Measurements from ENCODE around the gene LIPC.

The LIPC gene

DNA sequence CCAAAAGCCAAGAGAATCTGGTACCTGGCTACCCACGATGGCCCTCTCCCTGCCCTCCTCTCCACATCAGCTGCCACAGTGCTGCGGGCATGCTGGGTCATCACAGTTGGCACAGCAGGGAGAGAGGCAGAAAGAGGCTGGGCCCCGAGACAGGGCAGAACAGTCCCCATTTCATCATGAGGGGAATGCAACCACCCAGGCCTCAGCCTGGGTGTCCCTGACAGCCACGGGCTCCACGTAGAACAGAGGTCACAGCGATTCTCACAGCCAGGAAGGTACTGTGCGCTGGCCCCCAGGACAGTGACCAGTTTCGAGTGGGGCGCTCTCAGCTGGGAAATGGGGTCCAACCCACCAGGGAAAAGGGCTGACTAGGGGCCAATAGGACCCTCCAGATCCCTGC lies 6.3 kb downstream of the LIPC start:
- DNase-seq = no peak

DNA sequence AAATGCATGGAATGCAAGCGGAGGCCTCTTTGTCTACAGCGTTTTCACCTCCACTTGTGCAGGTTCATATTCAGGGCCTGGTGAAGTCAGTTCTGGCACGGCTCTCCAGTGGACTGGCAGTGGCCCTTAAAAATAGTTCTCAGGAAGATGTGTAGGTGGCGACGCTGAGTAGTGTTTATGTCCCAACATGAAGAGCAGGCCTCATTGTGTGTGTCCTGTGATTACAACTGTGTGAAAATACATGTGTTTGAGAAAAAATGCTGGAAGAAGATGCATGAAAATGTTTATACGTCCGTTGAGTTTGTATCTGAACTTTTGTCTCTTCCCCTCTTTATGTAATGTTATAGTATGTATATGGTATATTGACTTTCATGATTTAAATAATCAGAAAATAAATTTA lies 7.2 kb downstream of the LIPC start:
- DNase-seq = peak; percentile 26

DNA sequence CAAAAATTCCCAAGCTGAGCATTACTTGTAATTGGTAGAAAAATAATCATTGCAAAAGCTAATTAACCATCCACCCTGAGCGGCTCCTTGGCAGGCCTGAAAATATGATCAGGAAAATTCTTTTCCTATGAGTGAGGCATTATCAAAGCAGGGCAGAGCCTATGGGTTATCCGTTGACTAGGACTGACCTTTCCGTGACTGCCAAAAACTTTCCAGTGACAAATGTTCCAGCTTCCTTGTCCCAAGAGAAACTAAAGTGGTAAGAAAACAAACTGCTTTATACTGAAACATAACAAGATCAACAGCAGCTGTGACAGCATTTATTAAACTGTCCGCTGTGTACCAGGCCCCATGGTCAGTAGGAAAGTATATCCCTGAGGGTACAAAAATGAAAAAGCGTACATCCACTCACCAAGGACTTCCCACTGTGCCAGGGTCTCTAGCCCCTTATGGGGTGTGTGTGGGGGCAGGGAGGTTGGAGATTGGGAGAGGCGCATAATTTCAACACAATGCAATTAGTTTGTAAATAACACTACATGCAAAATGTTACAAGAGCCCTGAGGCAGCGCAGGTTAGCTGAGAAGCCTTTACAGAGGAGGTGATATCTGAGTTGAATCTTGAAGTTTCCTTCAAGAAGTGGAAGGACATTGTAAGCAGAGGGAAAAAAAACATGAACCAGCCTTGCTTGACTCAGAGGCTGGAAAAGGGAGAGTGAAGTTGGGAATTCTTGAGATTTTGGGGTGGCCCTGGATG lies 8.5 kb downstream of the LIPC start:
- DNase-seq = no peak

DNA sequence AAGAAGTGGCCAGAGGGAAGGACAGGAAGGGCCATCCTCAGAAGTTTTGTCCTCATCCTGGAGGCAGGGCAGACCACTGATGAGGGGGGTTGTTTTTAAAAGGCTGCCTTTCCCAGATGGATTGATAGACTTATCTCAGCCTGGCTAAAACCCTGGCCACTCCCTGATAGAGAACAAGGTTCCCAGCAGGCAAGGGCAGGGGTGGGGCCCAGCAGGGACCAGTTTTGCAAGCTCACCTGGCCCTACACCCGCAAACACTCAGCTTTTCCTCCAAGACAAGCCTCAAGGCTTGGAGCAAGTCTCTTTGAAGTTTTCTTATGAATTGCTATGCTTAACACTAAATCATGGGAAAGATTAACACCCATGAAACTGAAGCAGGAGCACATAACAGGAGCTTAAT lies 9.1 kb downstream of the LIPC start:
- DNase-seq = no peak

GRCh38 chr15:58441376-58442070 lies 9.7 kb downstream of the LIPC start:
- no peak for DNase-seq

GRCh38 chr15:58442122-58442521 lies 10.3 kb downstream of the LIPC start:
- no peak for DNase-seq

DNA sequence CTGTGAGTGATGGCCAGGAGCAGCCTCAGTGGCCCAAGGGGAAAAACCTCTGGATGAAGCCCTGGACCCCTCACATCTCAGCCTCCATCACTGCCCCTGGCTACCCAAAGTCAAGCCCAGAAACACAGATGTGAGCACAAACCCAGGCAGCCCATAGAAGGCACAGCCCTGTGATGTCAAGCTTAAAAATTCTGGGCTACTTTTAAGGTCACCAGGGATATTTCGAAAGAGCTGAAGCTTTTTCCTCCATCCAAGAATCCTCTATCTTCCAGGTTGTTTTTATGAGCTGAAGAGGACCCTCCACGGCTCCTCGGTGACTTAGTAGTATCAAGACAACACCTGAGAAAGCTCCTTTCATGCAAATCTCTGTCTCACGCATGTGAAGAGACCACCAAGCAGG lies 11.5 kb downstream of the LIPC start:
- no peak for DNase-seq

DNA sequence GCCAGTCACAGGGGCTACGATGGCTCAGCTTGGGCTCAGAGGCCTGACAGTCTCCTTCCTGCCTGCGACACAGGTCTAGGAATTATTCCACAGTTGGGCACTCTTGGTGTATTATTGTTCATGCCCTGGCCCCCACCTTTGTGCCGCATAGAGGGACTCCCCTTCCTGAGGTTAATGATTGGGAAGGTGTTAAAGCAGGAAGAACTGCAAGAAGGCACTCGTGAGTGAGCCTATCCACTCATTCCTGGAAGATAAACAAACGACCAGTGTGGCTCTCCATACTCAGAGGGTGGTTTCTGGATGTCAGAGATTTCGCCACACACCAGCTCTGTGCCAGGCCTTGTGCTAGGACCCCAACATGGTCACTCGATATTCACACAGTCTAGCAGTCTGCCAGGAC lies 12.3 kb downstream of the LIPC start:
- no peak for DNase-seq

DNA sequence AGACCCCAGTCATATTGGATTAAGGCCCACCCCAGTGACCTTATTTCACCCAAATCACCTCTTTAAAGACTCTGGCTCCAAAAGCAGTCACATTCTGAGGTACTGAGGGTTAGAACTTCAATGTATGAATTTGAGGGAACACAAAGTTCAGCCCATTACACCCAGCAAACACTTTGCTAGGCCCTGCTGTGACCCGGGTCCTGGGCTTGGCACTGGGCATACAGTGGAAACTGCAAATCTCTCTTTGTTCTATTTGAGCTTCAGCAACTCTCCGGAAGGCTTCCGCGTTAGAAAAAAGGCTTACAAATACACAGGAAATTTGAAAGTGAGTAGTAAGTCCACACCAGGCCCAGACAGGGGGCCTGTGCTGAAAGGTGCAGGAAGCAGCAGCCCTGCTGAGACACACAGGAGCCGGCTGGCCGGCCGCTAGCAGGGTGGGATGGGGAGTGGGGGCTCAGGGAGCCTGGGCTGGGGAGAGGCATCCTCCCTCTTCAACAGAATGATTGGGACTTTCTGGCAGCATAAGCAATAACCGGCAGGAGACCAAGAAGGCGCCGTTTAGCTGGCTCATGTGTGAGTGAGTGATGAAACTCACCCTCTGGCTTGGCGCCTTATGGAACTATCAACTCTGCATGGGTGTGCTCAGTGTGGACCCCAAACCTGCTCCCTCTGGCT lies 13.0 kb downstream of the LIPC start:
- no peak for DNase-seq

DNA sequence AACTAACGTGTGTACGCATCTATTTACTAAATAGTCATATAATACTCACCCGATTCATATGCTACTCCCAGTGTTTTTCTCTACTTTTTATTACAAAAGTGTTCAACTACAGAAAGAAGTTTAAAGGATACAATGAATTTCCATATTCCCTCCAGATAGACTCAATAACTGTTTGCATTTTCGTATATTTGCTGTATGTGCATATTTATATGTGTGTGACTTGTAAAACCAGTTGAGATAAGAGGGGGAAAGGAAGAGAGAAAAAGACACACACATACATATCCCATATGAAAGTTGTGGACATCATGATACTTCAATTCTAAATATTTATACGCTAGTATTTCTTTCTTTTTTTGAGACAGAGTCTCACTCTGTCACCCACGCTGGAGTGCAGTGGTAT lies 14.1 kb downstream of the LIPC start:
- DNase-seq = no peak

GRCh38 chr15:58446521-58446920 lies 14.7 kb downstream of the LIPC start:
- DNase-seq = no peak

DNA sequence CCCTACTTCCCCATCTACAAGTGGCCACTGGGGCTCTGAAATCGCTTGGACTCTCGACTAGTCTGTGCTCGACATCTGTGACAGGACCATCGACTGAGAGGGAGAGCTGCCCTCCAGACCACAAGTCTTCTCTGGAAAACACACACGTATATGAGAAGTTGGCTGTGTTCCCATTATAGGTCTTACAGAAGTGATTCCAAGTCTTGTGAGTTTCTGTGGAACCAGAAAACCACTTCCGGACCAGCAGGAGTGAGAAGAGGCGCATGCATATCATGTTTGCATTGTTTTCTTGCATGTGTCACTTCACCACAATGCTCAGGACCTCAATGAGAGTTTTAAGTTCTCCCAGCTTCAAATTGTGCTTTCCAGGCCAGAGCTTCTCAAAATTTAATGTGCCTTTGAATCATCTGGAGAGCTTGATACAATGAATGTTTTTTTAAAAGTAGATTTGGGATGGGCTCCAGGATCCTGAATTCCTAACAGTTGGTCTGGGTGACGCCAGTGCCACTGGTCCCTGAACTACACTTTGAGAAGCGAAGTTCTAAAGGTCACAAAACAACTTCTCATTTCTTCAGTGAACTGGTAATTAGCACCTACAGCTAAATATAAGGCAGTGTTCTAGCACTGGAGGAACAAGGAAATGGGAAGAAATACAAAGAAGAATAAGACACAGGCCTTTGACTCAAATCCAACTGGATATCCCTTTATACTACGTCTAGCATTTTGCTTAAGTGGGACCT lies 15.7 kb downstream of the LIPC start:
- no peak for DNase-seq

- no peak for DNase-seq
These were observed 16.5 kb downstream of the LIPC start for GRCh38 chr15:58448331-58448730.

DNA sequence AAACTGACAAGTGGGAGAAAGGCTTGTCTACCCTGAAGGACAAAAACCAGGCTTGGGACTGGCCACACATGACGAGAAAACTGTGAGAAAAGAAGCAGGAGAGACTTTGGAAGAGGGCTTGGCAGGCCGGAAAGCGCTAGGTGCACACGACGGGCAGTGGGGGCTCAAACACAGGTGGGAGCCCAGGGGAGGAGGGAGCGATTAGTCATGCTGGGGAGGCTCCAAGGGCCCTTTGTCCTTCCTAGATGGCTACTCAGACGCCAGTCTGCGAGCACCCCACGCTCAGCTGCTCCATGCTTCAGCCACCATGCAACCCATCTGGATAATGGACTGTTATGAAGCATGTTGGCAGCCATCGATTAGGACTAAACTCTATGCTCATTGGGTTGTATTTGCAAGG lies 17.1 kb downstream of the LIPC start:
- DNase-seq = no peak

- DNase-seq = no peak
These were observed 20.0 kb downstream of the LIPC start for GRCh38 chr15:58451826-58452225.

GRCh38 chr15:58452775-58453174 lies 21.0 kb downstream of the LIPC start:
- DNase-seq = no peak

DNA sequence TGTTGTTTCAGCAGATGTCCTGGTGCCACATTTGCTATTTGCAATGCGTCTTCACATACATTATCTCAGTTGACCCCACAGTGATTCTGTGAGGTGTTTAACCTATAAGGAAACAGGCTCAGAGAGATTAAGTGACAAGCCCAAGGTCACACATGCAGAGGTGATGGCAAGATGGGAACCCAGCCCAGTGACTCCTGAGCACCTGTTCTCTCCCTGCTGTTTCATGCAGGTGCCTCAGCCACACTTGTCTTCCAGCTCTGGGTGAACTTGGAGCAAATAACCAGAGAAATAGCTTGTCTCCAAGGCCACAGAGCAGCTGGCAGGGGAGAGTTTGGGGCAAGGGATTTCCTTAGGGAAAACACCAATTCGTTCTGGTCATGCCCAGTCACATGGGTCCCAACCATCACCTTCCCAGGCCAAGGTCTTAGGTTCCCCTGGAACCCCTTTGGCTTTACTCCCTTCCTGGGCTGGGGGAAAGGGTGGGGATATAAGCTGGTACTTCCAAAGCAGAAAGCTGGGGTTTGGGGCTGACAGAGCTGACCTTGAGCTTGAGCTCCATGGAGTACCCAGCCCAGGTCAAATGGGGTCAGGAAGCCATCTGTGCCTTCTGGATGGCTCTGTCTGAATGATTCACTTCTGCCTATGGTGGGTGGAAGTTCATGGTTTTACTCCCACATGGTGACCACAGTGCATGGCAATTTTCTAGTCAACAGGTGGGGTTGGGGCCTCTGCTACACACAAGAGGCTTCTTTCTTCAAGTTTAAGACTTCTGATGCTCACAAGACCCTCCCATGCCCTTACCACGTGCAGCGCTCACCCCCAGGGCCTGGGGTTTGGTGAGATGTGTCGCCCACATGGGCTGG lies 22.4 kb downstream of the LIPC start:
- peak; percentile 42 for DNase-seq

- no peak for DNase-seq
These were observed 23.2 kb downstream of the LIPC start for GRCh38 chr15:58454950-58455401.

- no peak for DNase-seq
These were observed 25.7 kb downstream of the LIPC start for GRCh38 chr15:58457466-58457965.

DNA sequence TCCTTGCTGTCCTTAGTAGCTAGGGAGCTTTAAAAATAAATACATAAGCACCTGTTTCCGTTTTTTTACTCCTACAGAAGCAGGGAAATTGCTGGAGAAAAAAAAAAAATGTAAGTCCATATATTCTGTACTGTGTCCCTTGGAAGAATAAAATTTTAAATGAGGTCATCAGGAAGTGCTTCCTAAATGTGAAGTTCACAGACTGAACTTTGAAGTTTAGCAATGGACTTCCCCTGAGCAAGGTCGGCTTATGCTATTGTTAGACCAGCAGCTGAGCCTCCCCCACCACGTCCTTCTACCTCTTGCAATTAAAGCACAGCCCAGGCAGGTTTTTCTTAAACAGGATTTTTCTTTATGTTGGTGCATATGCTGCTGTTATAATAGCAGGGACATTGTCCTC lies 26.3 kb downstream of the LIPC start:
- no peak for DNase-seq

- DNase-seq = no peak
These were observed 27.3 kb downstream of the LIPC start for GRCh38 chr15:58459045-58459444.

- DNase-seq = no peak
These were observed 27.8 kb downstream of the LIPC start for GRCh38 chr15:58459560-58459959.

Data from GF-D8 (cell line).